T-helper 17 cell (primary cell): Measurements from ENCODE around the gene SH2D5. TPM values are rescaled to one million over a fixed set of nuclear protein-coding genes. Genes with fewer than 3 reads are reported as not detected.
A peak's percentile ranks its signal among the peaks of the same experiment; 100 is the strongest.
"Not testable (repeated sequence)": the region's sequence is repeated elsewhere in the genome, so short reads cannot be mapped to it uniquely, and the experiment has no call there.

ENCODE experiments used
- ATAC-seq: fragments of 150-1000 bp; cut with Tn5 transposase; 2 replicates; pipeline ENCODE4 v1.10.0; 2021; ENCODE audit warnings: mild to moderate bottlenecking, moderate library complexity
- DNase-seq, 3 donors: peaks; one replicate each; pipeline versions ENCODE4 v3.0.0 to v3.0.0-alpha.2; 2020 to 2021
- H3K9me3 ChIP-seq: one replicate; pipeline ENCODE4 v1.7.0; 2013; ENCODE audit warnings: low read length, mild to moderate bottlenecking; ENCODE audit not compliant: control insufficient read depth, poor library complexity, severe bottlenecking
- H3K27ac Mint-ChIP-seq: one replicate; pipeline ENCODE4 v1.8.0; 2022; ENCODE audit warnings: mild to moderate bottlenecking, moderate library complexity, mixed read lengths
- H3K27me3 Mint-ChIP-seq: one replicate; pipeline ENCODE4 v1.8.0; 2022; ENCODE audit warnings: mixed read lengths
- H3K36me3 Mint-ChIP-seq: one replicate; pipeline ENCODE4 v1.8.0; 2022; ENCODE audit warnings: low read depth, mixed read lengths
- H3K4me1 Mint-ChIP-seq: one replicate; pipeline ENCODE4 v1.8.0; 2022; ENCODE audit warnings: mild to moderate bottlenecking, mixed read lengths
- H3K4me3 Mint-ChIP-seq: one replicate; pipeline ENCODE4 v1.8.0; 2022; ENCODE audit warnings: mild to moderate bottlenecking, moderate library complexity, mixed read lengths
- total RNA-seq, 4 donors: library from RNA in 2 of 4; stranded (reverse) in 2 of 4; gene quantifications; one replicate each; pipeline ENCODE4 v1.2.3 and lab custom pipeline; 2022 to 2026

Gene SH2D5
- total RNA-seq, 2 donors from 2014 or later: not detected

- Mint-ChIP-seq H3K27ac (no peak overlapping the region), H3K27me3 (peaks cover 10% of the 10 kb centered on the region), H3K36me3 (peaks cover 4% of the 10 kb centered on the region), H3K4me3 (no peak overlapping the region), H3K4me1 (peaks cover 11% of the 10 kb centered on the region)
- DNase-seq (no peak), ATAC-seq (no peak)
- no peaks in the 10 kb centered on the region for H3K9me3 ChIP-seq
Observed at GRCh38 chr1:20725189-20726117, 7.0 kb downstream of the SH2D5 start.

- Mint-ChIP-seq H3K27me3 (peaks cover 5% of the 10 kb centered on the region), H3K27ac (no peak overlapping the region), H3K36me3 (peaks cover 4% of the 10 kb centered on the region), H3K4me3 (no peak overlapping the region), H3K4me1 (peaks cover 8% of the 10 kb centered on the region)
- DNase-seq: no peak
- no peak for ATAC-seq
- no peaks in the 10 kb centered on the region for H3K9me3 ChIP-seq
Observed at GRCh38 chr1:20724364-20725188, 7.9 kb downstream of the SH2D5 start.

GRCh38 chr1:20723537-20724363 lies 8.8 kb downstream of the SH2D5 start:
- DNase-seq: peak in 1 of 3 donors; percentile 6
- peaks cover 9% of the 10 kb centered on the region for H3K27me3 Mint-ChIP-seq
- H3K27ac Mint-ChIP-seq: no peak overlapping the region
- H3K36me3 Mint-ChIP-seq: peaks cover 4% of the 10 kb centered on the region
- H3K4me1 Mint-ChIP-seq: peaks cover 9% of the 10 kb centered on the region
- no peak for ATAC-seq
- H3K4me3 Mint-ChIP-seq: no peak overlapping the region
- H3K9me3 ChIP-seq: no peaks in the 10 kb centered on the region

DNA sequence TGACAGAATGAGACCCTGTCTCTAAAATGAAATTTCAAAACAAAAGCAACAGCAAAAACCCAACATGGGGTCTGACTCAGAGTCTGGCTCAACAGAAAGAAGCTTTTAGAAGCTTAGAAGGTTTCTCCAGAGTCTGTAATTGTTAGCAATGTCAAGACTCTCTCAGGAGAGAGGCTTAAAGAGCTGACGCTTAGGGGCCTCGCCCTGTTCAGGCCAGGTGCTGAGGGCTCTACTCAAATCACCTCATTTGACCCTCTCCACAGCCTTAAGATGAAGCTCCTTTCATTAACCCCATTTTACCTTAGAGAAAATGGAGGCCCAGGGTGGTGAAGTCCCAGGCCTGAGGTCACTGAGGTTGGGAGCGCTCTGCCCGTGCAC lies 9.4 kb downstream of the SH2D5 start:
- DNase-seq (no peak), ATAC-seq (no peak)
- H3K27ac Mint-ChIP-seq: no peak overlapping the region
- no peak overlapping the region for H3K4me3 Mint-ChIP-seq
- peaks cover 8% of the 10 kb centered on the region for H3K4me1 Mint-ChIP-seq
- H3K36me3 Mint-ChIP-seq: peaks cover 2% of the 10 kb centered on the region
- peaks cover 6% of the 10 kb centered on the region for H3K27me3 Mint-ChIP-seq
- H3K9me3 ChIP-seq: no peaks in the 10 kb centered on the region

GRCh38 chr1:20721117-20722061 lies 11.1 kb downstream of the SH2D5 start:
- H3K4me1 Mint-ChIP-seq: peaks cover 6% of the 10 kb centered on the region
- H3K27ac Mint-ChIP-seq: no peak overlapping the region
- H3K36me3 Mint-ChIP-seq: no peaks in the 10 kb centered on the region
- no peaks in the 10 kb centered on the region for H3K9me3 ChIP-seq
- no peak overlapping the region for H3K4me3 Mint-ChIP-seq
- no peak for ATAC-seq
- H3K27me3 Mint-ChIP-seq: peaks cover 10% of the 10 kb centered on the region
- peak in 1 of 3 donors; percentile 3 for DNase-seq

DNA sequence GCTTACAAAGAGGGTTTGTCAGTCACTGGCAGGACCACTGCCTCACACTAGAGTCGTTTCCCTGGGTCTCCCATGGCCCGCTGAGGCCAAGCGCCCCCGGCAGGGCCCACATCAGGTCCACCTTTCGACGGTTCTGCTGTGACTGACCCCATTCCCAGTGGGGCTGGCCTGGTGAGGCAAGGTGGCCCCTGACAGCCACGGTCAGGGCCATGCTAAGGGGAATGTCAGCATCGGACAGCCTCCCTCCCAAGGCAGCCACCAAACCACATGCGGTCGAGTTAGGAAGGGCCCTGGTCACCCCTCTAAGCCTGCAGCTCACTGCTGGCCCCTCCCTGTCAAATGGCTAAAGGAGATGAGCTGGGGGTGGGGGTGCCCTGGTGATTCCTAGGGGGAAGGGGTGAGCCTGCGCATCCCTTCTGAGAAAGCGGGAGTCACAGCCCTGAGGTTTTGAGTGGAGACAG lies 11.8 kb downstream of the SH2D5 start:
- ATAC-seq (no peak), DNase-seq (peak in 1 of 3 donors; percentile 5)
- H3K9me3 ChIP-seq: no peaks in the 10 kb centered on the region
- H3K4me1 Mint-ChIP-seq: peaks cover 9% of the 10 kb centered on the region
- H3K27me3 Mint-ChIP-seq: peaks cover 15% of the 10 kb centered on the region
- no peak overlapping the region for H3K27ac Mint-ChIP-seq
- H3K36me3 Mint-ChIP-seq: no peaks in the 10 kb centered on the region
- no peak overlapping the region for H3K4me3 Mint-ChIP-seq

GRCh38 chr1:20719871-20720620 lies 12.5 kb downstream of the SH2D5 start:
- H3K27me3 Mint-ChIP-seq: peaks cover 20% of the 10 kb centered on the region
- no peaks in the 10 kb centered on the region for H3K9me3 ChIP-seq
- H3K27ac Mint-ChIP-seq: no peak overlapping the region
- H3K4me3 Mint-ChIP-seq: no peak overlapping the region
- DNase-seq: no peak
- H3K4me1 Mint-ChIP-seq: peaks cover 7% of the 10 kb centered on the region
- no peak for ATAC-seq
- no peaks in the 10 kb centered on the region for H3K36me3 Mint-ChIP-seq

GRCh38 chr1:20719261-20719660 lies 13.2 kb downstream of the SH2D5 start:
- ATAC-seq (no peak), DNase-seq (peak in 1 of 3 donors; percentile 2)
- no peaks in the 10 kb centered on the region for H3K9me3 ChIP-seq
- Mint-ChIP-seq H3K4me3 (no peak overlapping the region), H3K27ac (peak overlapping the region; percentile 27), H3K4me1 (peaks cover 7% of the 10 kb centered on the region), H3K27me3 (peaks cover 20% of the 10 kb centered on the region), H3K36me3 (no peaks in the 10 kb centered on the region)

- Mint-ChIP-seq H3K4me3 (peak overlapping the region; percentile 86), H3K27ac (peak overlapping the region; percentile 27), H3K27me3 (peaks cover 20% of the 10 kb centered on the region)
- H3K36me3 Mint-ChIP-seq, H3K9me3 ChIP-seq, H3K4me1 Mint-ChIP-seq, DNase-seq, ATAC-seq: not testable (repeated sequence)
Observed at GRCh38 chr1:20718343-20718882, 14.1 kb downstream of the SH2D5 start.

DNA sequence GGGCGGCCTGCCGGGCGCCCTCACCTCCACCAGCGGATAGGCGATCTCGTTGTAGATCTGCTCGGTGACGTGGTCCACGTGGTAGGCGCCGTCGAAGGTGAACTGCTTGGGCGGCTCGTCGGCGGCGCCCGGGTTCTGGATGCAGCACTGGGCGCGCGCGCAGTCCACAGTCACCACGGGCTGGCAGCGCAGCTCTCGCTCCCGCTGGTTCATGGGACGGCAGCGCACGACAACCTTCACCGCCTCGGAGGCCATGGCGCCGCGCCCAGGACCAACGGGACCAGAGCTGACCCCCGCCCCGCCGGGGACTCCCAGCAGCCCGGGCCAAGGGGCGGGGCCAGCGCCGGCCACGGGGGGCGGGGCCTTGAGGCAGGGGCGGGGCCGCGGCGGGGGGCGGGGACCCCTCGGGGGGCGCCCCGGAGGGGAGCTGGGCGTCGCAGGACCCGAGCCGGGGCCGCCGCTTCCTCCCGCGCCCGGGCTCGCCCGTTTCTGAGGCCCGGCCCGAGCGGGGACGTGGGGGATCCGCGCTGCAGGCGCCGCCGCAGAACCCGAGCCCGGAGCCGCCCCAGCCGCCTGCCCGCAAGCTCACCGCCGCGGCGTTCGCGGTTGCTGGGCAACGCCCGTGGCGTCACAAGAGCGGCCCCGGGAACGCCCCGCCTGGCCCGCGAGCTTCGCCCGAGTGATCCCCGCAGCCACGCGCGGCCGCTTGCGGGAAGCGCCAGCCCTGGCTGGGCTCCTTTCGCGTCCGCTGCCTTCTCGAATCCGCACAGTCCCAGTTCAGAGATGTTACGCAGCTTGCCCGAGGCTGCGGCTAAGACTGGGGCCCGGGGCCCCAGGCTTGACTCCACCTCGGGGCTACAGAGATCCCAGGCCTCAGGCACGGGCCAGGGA lies 14.8 kb downstream of the SH2D5 start, which contains the start of gene KIF17:
Gene KIF17 (minus strand): TSS at position 556 of the 891 bp plus-strand sequence. CDS start 301 bp downstream, at position 255.
- no peaks in the 10 kb centered on the region for H3K36me3 Mint-ChIP-seq
- DNase-seq (peak; percentile 49 to 59 (median 55)), ATAC-seq (peak; percentile 84)
- peak within 1 kb of the TSS; percentile 27 for H3K27ac Mint-ChIP-seq
- H3K9me3 ChIP-seq: no peaks in the 10 kb centered on the region
- peaks cover 20% of the 10 kb centered on the region for H3K27me3 Mint-ChIP-seq
- peak within 1 kb of the TSS; percentile 86 for H3K4me3 Mint-ChIP-seq
- peaks cover 7% of the 10 kb centered on the region for H3K4me1 Mint-ChIP-seq
